GM18909 (cell line): ENCODE measurements around the gene RASSF1.
A peak's percentile ranks its signal among the peaks of the same experiment; 100 is the strongest.

Experiments
- ATAC-seq: cut with Tn5 transposase; IDR thresholded peaks from one replicate; pipeline ENCODE4 v1.9.1; 2021; ENCODE audit warnings: mild to moderate bottlenecking; ENCODE audit not compliant: unreplicated experiment, poor library complexity

Gene RASSF1

DNA sequence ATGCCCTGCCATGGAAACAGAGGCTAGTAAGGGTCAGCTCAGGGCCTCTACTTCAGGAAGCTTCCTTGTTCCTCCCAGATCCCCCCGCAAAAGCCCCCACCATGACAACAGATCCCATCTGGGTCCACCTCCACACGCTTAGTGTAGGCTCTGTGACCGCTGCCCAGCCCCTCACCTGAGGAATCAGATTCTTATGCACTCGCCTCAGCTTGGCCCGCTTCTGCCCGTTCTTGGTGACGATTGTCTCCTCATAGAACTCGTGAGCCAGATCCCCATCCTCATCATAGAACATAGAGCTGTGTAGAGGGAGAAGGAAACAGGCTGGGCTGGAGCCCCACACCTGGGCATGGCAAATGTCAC is 14.5 kb downstream of the RASSF1 start:
- ATAC-seq = no peak

- ATAC-seq = no peak
Observed at GRCh38 chr3:50325497-50326181, 15.0 kb downstream of the RASSF1 start.

DNA sequence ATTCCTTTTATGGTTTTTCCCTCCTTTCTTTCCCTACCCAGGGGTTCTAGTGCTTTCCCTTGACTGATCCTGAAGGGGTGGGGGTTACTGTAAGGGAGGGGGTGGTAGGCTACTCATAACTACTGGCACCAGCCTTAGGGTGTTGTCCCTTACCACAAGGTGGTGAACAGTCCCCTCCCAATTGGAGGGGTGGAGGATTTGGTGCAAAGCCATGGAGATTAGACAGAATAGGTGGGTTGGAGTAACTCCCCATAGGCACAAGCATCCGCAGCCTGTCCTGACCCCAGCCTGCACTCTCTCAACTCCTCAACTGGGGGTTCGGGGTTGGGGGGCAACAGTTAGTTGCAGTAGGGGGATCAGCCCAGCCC is 15.5 kb downstream of the RASSF1 start:
- no peak for ATAC-seq

GRCh38 chr3:50324351-50325112 is 16.1 kb downstream of the RASSF1 start:
- ATAC-seq = no peak

GRCh38 chr3:50323614-50324199 is 16.9 kb downstream of the RASSF1 start:
- ATAC-seq = no peak

GRCh38 chr3:50323092-50323600 is 17.5 kb downstream of the RASSF1 start:
- ATAC-seq = no peak

- no peak for ATAC-seq
Observed at GRCh38 chr3:50322386-50323091, 18.1 kb downstream of the RASSF1 start, which contains the start of gene HYAL2. HYAL2 (minus strand) TSS chr3:50322745; CDS start chr3:50320489, 2,256 bp downstream.

DNA sequence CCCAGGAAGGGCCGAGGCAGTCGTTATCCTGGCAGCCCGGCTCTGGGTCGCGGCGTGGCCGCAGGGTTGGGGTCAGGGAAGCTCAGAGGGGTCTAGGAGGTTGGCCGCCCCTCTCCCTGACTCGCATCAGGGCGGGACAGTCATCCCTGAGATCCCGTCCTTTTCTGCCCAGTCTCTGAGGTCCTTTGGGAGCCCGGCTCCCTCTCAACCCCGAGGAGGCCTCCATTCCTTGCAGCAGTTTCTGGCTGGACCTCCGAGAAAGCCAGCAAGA is 18.6 kb downstream of the RASSF1 start:
- no peak for ATAC-seq

DNA sequence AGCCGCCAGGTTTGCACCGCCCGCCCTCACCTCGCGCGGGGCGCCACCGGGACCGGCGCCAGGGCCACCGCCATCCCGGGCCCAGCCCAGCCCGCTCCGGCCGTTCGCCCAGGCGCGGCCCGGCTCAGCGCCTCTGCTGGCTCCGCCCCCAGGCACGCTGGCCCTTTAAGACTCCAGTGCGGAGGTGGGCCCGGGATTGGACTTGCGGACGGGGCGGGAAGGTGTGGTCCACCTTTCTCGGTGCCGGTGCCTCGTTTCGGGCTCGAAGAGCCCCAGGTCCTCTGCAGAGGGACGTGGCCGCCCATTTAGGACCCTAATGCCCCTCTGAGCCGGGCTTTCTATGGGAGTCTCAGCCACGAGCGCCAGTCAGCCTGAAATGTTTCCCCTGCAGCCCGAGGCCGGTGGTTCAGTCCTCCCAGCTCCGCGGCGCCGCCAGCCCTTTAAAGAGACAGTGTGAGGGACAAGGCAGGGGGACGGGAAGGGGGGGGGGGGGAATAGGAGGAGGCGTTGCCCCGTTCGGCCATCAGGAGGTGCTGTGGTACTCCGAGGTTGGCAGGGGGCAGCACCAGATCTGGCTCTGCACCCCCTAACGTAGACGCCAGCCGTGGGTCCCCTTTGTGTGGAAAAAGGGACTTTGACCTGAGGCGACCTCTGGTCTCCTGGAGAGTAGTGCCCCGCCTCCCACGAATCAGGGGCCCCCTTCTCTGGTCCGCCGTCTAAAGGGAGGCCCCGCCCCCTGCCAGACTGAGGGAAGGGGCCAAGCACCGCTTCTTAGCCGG is 19.1 kb downstream of the RASSF1 start:
- ATAC-seq = peak; percentile 79

- ATAC-seq = peak; percentile 52
Observed at GRCh38 chr3:50320853-50321335, 19.7 kb downstream of the RASSF1 start.

DNA sequence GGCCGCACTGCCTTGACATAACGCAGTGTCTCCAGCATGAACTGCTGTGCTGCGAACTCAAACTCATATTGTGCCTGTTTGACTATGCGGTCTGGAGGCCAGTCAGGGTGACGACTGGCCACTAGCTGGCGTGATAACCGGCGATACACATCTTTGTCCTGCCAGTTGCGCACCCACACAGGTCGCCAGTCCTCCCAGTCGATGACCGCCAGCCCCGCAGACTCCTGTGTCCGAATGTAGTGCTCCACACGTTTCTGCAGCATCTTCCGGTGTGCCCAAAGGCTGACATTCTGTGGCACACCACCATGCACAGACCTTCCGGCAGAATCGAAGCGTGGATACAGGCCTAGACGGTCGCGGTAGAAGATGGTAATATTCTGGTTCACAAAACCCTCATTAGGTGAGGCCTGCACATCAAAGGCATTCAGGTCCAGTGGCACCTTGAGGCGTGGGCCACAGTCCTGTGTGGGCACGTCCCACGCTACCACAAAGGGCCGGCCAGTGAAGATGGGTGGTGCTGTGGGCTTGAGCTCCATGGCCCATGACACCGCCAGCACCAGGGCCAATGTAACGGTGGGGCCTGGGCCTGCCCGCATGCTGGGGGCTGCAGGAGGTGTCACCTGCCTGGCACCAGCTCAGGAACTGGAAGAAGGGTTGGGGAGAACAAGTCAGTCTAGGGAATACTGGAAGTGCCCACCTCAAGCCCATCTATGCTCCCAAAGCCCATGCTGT is 20.6 kb downstream of the RASSF1 start:
- no peak for ATAC-seq

- no peak for ATAC-seq
Observed at GRCh38 chr3:50319181-50319893, 21.3 kb downstream of the RASSF1 start.

DNA sequence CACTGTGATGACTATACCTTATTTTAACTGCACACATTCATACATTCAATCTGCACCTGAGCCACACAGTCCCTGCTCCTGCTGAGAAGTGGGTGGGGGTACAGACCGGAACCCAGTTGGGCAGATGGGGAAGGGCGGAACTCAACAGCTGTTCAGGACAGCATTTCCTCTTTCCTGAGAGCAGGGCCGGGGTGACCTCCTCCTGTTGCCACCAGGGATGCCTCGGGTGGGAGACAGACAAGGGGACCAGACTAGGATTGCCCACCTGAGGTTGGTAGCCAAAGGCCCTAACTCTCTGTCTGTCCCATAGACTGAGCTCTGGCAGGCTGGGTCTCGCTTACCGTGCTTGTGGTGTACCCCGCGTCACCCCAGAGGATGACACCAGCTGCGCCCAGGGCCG is 22.0 kb downstream of the RASSF1 start:
- ATAC-seq = no peak

- ATAC-seq = no peak
Observed at GRCh38 chr3:50318163-50318562, 22.5 kb downstream of the RASSF1 start.

DNA sequence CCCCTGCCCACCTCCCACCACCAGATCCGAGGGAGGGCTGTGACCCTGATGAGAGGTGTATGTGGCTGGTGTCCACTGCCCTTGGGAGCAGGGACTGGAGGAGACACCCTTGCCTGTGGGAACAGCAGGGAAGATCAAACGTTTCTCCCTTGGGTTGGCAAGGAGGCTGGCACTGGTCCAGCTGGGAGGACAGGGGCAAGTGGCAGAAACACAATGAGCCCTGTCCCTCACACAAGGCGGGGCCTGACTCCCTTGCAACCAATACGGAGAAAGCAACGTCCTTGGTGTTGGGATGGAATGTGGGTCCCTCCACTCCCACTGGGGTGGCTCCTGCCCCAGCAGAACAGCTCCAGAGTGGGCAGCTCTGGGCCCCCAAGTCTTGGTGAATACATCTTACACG is 23.3 kb downstream of the RASSF1 start:
- no peak for ATAC-seq

DNA sequence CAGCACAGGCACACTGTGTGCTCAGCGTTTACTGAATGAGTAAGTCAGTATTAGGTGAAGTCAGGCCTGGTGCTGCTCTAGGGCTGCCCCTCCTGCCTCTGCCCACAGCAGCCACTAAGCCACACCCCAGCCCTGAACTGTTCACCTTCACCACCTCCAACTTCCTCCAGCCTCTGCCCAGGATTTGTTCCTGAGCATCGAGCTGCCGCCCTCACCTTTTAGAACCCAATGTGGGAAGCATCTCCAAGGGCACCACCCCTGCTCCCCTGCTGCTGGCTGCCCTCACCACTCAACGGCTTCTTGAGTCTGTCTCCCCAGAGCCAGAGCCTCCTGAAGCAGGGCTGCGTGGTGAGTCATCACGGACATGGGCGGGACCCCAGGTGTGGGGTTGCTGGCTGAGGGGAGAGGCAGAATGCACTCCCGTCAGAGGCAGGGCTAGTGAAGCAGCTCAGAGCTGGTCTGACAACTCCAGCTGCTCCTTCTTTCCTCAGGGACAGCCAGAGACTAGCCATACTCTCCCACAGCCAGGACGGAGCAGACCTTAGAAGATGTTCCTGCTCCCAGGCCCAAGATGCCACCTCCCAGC is 23.9 kb downstream of the RASSF1 start:
- no peak for ATAC-seq

DNA sequence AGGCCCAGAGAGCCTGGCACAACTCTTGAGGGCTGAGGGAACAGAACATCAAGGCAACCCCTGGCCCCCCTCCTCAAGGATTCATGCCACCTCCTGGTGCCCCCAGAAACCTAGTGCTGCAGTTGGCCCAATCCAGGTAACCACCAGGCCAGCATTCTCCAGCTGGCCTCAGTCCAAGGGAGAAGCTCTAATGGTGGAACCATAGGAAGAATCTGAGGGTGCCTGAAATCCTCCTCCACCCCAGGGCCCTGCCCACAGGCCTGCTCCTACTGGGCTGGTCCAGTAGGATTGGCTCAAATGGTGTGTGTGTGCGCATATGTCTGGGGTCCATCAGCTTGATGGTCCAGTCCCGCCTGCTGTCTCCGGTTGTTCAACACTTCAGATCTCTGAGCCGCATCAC is 25.8 kb downstream of the RASSF1 start:
- no peak for ATAC-seq

DNA sequence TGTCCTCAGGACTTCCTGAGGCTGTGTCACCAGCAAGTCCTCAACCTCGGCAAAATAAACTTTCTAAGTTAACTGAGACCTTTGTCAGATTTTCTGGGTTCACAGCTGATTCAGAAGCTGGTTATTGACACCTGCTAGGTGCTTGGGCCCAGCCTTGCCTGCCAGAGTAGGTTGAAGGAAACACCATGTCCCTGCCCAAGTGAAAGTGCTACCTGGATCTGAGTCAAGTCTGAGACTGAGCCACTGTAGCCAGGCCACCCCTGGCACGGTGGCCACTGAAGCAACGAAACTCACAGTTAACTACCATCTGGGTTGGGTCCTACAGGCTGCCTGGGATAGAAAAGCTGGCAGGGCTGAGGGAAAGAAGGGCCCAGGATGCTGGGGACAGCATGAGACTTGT is 26.3 kb downstream of the RASSF1 start:
- ATAC-seq = no peak
